HEK293 (cell line): ENCODE results near the gene APOB.

Experiments used
- CTCF ChIA-PET: fragments of 350-600 bp; formaldehyde crosslinking; extraction: SDS; loops from one replicate; lab custom pipeline; 2021; ENCODE audit warnings: antibody characterized with exemption; lab: Yijun Ruan, JAX
- POLR2A ChIA-PET: fragments of 300-600 bp; formaldehyde crosslinking; extraction: SDS; loops from one replicate; lab custom pipeline; 2020; ENCODE audit warnings: antibody characterized with exemption, inconsistent platforms; lab: Yijun Ruan, JAX
- H3K27ac ChIP-seq: fragments of 200-500 bp; sonication (Bioruptor generic); 2 replicates; pipeline ENCODE4 v1.5.1; 2014; ENCODE audit warnings: low read depth, low read length, control low read depth, inconsistent platforms; ENCODE audit errors: extremely low read depth
- H3K36me3 ChIP-seq, 2 experiments: fragments of 200-500 bp in 1 of 2; sonication (Bioruptor generic) in 1 of 2; 1 replicate in 1 of 2; 2 replicates in 1 of 2; pipeline ENCODE4 v1.5.1; 2014 to 2017; ENCODE audit warnings: inconsistent platforms in 2 of 2, low read length in 2 of 2; ENCODE audit not compliant: control insufficient read depth in 2 of 2, insufficient read depth in 1 of 2
- H3K4me1 ChIP-seq: fragments of 200-500 bp; sonication (Bioruptor generic); 2 replicates; pipeline ENCODE4 v1.5.1; 2014; ENCODE audit warnings: mild to moderate bottlenecking, low read length, inconsistent platforms; ENCODE audit not compliant: control insufficient read depth, insufficient read depth
- H3K4me3 ChIP-seq: 2 replicates; pipeline ENCODE4 v1.5.1; 2011; ENCODE audit warnings: low read depth, mild to moderate bottlenecking, control low read depth, low read length, moderate library complexity
- H3K9me3 ChIP-seq: fragments of 200-500 bp; sonication (Bioruptor generic); 2 replicates; pipeline ENCODE4 v1.5.1; 2014; ENCODE audit warnings: low read depth, low read length, inconsistent platforms; ENCODE audit not compliant: control insufficient read depth, insufficient read depth
- GLI4 ChIP-seq: fragments of 450-650 bp; formaldehyde crosslinking; IDR thresholded peaks from 2 replicates; pipeline ENCODE4 v1.5.1; 2016; ENCODE audit warnings: missing biosample characterization, missing genetic modification characterization
- KLF9 ChIP-seq: fragments of 450-650 bp; formaldehyde crosslinking; IDR thresholded peaks from 2 replicates; pipeline ENCODE4 v1.5.1; 2016; ENCODE audit warnings: missing biosample characterization, missing genetic modification characterization, low read depth
- RBAK ChIP-seq: fragments of 450-650 bp; formaldehyde crosslinking; IDR thresholded peaks from 2 replicates; pipeline ENCODE4 v1.5.1; 2016; ENCODE audit warnings: missing biosample characterization, missing genetic modification characterization
- SP3 ChIP-seq: fragments of 450-650 bp; formaldehyde crosslinking; IDR thresholded peaks from 2 replicates; pipeline ENCODE4 v1.5.1; 2016; ENCODE audit warnings: missing biosample characterization, missing genetic modification characterization
- TCF7L2 ChIP-seq: IDR thresholded peaks from 2 replicates; pipeline ENCODE4 v1.6.1; 2011; ENCODE audit warnings: low read depth, mild to moderate bottlenecking, inconsistent platforms, low read length, moderate library complexity, borderline replicate concordance
- ZBTB20 ChIP-seq: fragments of 450-650 bp; formaldehyde crosslinking; IDR thresholded peaks from 2 replicates; pipeline ENCODE4 v1.5.1; 2016; ENCODE audit warnings: missing biosample characterization, missing genetic modification characterization
- ZEB2 ChIP-seq: fragments of 450-650 bp; formaldehyde crosslinking; IDR thresholded peaks from 2 replicates; pipeline ENCODE4 v1.5.1; 2016; ENCODE audit warnings: missing biosample characterization, missing genetic modification characterization
- ZNF10 ChIP-seq: fragments of 450-650 bp; formaldehyde crosslinking; IDR thresholded peaks from 2 replicates; pipeline ENCODE4 v1.5.1; 2017; ENCODE audit warnings: missing biosample characterization, missing genetic modification characterization
- ZNF114 ChIP-seq: fragments of 450-650 bp; formaldehyde crosslinking; IDR thresholded peaks from 2 replicates; pipeline ENCODE4 v1.5.0; 2017; ENCODE audit warnings: missing biosample characterization, missing genetic modification characterization
- ZNF211 ChIP-seq: fragments of 450-650 bp; formaldehyde crosslinking; IDR thresholded peaks from 2 replicates; pipeline ENCODE4 v1.5.1; 2016; ENCODE audit warnings: low read depth, missing biosample characterization, missing genetic modification characterization
- ZNF324 ChIP-seq: fragments of 450-650 bp; formaldehyde crosslinking; IDR thresholded peaks from 2 replicates; pipeline ENCODE4 v1.5.1; 2016; ENCODE audit warnings: missing biosample characterization, missing genetic modification characterization
- ZNF362 ChIP-seq: fragments of 450-650 bp; formaldehyde crosslinking; IDR thresholded peaks from 2 replicates; pipeline ENCODE4 v1.5.1; 2016; ENCODE audit warnings: missing biosample characterization, missing genetic modification characterization
- ZNF398 ChIP-seq: fragments of 450-650 bp; formaldehyde crosslinking; IDR thresholded peaks from 2 replicates; pipeline ENCODE4 v1.5.1; 2017; ENCODE audit warnings: missing biosample characterization, missing genetic modification characterization
- ZNF404 ChIP-seq: fragments of 450-650 bp; formaldehyde crosslinking; IDR thresholded peaks from 2 replicates; pipeline ENCODE4 v1.5.1; 2017; ENCODE audit warnings: missing biosample characterization, missing genetic modification characterization
- ZNF521 ChIP-seq: fragments of 450-650 bp; formaldehyde crosslinking; IDR thresholded peaks from 2 replicates; pipeline ENCODE4 v1.5.1; 2017; ENCODE audit warnings: missing biosample characterization, mild to moderate bottlenecking, missing genetic modification characterization
- ZNF544 ChIP-seq: fragments of 450-650 bp; formaldehyde crosslinking; IDR thresholded peaks from 2 replicates; pipeline ENCODE4 v1.5.0; 2017; ENCODE audit warnings: missing biosample characterization, missing genetic modification characterization
- ZNF585B ChIP-seq: fragments of 450-650 bp; formaldehyde crosslinking; IDR thresholded peaks from 2 replicates; pipeline ENCODE4 v1.5.1; 2016; ENCODE audit warnings: missing biosample characterization, missing genetic modification characterization
- ZNF596 ChIP-seq: fragments of 450-650 bp; IDR thresholded peaks from 2 replicates; pipeline ENCODE4 v1.5.0; 2018; ENCODE audit warnings: missing biosample characterization, mild to moderate bottlenecking, missing genetic modification characterization, moderate library complexity
- ZNF692 ChIP-seq: fragments of 450-650 bp; formaldehyde crosslinking; IDR thresholded peaks from 2 replicates; pipeline ENCODE4 v1.5.1; 2016; ENCODE audit warnings: missing biosample characterization, missing genetic modification characterization
- ZNF701 ChIP-seq: fragments of 450-650 bp; formaldehyde crosslinking; IDR thresholded peaks from 2 replicates; pipeline ENCODE4 v1.5.1; 2016; ENCODE audit warnings: missing biosample characterization, missing genetic modification characterization
- ZNF768 ChIP-seq: fragments of 450-650 bp; formaldehyde crosslinking; IDR thresholded peaks from 2 replicates; pipeline ENCODE4 v1.5.1; 2018; ENCODE audit warnings: missing biosample characterization, mild to moderate bottlenecking, missing genetic modification characterization
- ZNF785 ChIP-seq: fragments of 450-650 bp; formaldehyde crosslinking; IDR thresholded peaks from 2 replicates; pipeline ENCODE4 v1.5.1; 2016; ENCODE audit warnings: missing biosample characterization, missing genetic modification characterization
- ZNF837 ChIP-seq: fragments of 450-650 bp; formaldehyde crosslinking; IDR thresholded peaks from 2 replicates; pipeline ENCODE4 v1.5.1; 2016; ENCODE audit warnings: missing biosample characterization, missing genetic modification characterization
- ZSCAN16 ChIP-seq: fragments of 450-650 bp; formaldehyde crosslinking; IDR thresholded peaks from 2 replicates; pipeline ENCODE4 v1.5.1; 2016; ENCODE audit warnings: missing biosample characterization, missing genetic modification characterization
- ZSCAN4 ChIP-seq: fragments of 450-650 bp; formaldehyde crosslinking; IDR thresholded peaks from 2 replicates; pipeline ENCODE4 v1.5.1; 2017; ENCODE audit warnings: missing biosample characterization, missing genetic modification characterization

The APOB gene

GRCh38 chr2:21009662-21010225 is 34.1 kb downstream of the APOB start:
- no peaks in the 10 kb centered on the region for H3K4me1 ChIP-seq
- TF ChIP-seq ZNF404 (tag by site-specific recombination) (no peak), ZNF521 (no peak), ZNF362 (tag by site-specific recombination) (no peak), SP3 (tag by site-specific recombination) (no peak), ZNF692 (no peak), ZNF768 (tag by site-specific recombination) (no peak), KLF9 (tag by site-specific recombination) (no peak), TCF7L2 (no peak), ZSCAN16 (tag by site-specific recombination) (no peak), ZNF701 (tag by site-specific recombination) (no peak), ZNF596 (no peak), ZNF785 (no peak), ZNF398 (no peak)
- TF ChIP-seq, all 188 proteins: peak for 0
- no peaks in the 10 kb centered on the region for H3K9me3 ChIP-seq
- no peak overlapping the region for H3K27ac ChIP-seq
- ChIA-PET POLR2A (interaction anchor here (0.6 kb wide), 1 partner anchor 593 kb away, joined by 3 read pairs; no protein-coding TSS in a partner anchor), CTCF (interaction anchor here (1.1 to 1.8 kb wide), 2 partner anchors 93 to 348 kb away, joined by 4 to 7 read pairs; no protein-coding TSS in a partner anchor)
- no peak overlapping the region for H3K4me3 ChIP-seq
- no peaks in the 10 kb centered on the region for H3K36me3 ChIP-seq

GRCh38 chr2:21008790-21009661 is 34.8 kb downstream of the APOB start:
- no peak for TF ChIP-seq ZSCAN4 (tag by site-specific recombination)
- TF ChIP-seq RBAK (tag by site-specific recombination), result no peak
- no peak for TF ChIP-seq ZBTB20 (tag by site-specific recombination)
- no peak for TF ChIP-seq ZSCAN16 (tag by site-specific recombination)
- TF ChIP-seq ZNF114, result no peak
- no peak for TF ChIP-seq ZNF10
- TF ChIP-seq ZNF585B, result no peak
- no peak for TF ChIP-seq ZNF211 (tag by site-specific recombination)
- TF ChIP-seq GLI4 (tag by site-specific recombination), result no peak
- TF ChIP-seq ZNF837, result no peak
- TF ChIP-seq SP3 (tag by site-specific recombination), result no peak
- no peak for TF ChIP-seq ZNF324 (tag by site-specific recombination)
- no peak for TF ChIP-seq ZNF768 (tag by site-specific recombination)
- no peak for TF ChIP-seq ZEB2
- TF ChIP-seq ZNF544 (tag by site-specific recombination), result no peak
- H3K36me3 ChIP-seq, result no peaks in the 10 kb centered on the region
- H3K4me1 ChIP-seq, result no peaks in the 10 kb centered on the region
- no peak overlapping the region for H3K4me3 ChIP-seq
- CTCF ChIA-PET, result interaction anchor here (1.3 to 1.8 kb wide), 2 partner anchors 19 to 347 kb away, joined by 4 to 7 read pairs; no protein-coding TSS in a partner anchor
- POLR2A ChIA-PET, result interaction anchor here (0.6 kb wide), 1 partner anchor 594 kb away, joined by 3 read pairs; no protein-coding TSS in a partner anchor
- no peak overlapping the region for H3K27ac ChIP-seq
- no peaks in the 10 kb centered on the region for H3K9me3 ChIP-seq
